GM19467 (cell line): ENCODE data around the gene GLT1D1.
"Not testable (repeated sequence)": the region's sequence is repeated elsewhere in the genome, so short reads cannot be mapped to it uniquely, and the experiment has no call there.

Experiments
- ATAC-seq: cut with Tn5 transposase; IDR thresholded peaks from one replicate; pipeline ENCODE4 v1.9.1; 2021; ENCODE audit warnings: mild to moderate bottlenecking, moderate library complexity; ENCODE audit not compliant: unreplicated experiment

Gene GLT1D1

GRCh38 chr12:128820253-128820652 is 33.0 kb upstream of the GLT1D1 start:
- no peak for ATAC-seq

- ATAC-seq: peak; percentile 64
These were observed 32.4 kb upstream of the GLT1D1 start for GRCh38 chr12:128820723-128821432.

- ATAC-seq: peak; percentile 5
These were observed 29.9 kb upstream of the GLT1D1 start for GRCh38 chr12:128823216-128823915.

GRCh38 chr12:128823916-128824839 is 29.1 kb upstream of the GLT1D1 start, which contains the start of gene SLC15A4:
SLC15A4 (minus strand) TSS chr12:128823958; CDS start chr12:128823943, 15 bp downstream.
- ATAC-seq: peak; percentile 84

DNA sequence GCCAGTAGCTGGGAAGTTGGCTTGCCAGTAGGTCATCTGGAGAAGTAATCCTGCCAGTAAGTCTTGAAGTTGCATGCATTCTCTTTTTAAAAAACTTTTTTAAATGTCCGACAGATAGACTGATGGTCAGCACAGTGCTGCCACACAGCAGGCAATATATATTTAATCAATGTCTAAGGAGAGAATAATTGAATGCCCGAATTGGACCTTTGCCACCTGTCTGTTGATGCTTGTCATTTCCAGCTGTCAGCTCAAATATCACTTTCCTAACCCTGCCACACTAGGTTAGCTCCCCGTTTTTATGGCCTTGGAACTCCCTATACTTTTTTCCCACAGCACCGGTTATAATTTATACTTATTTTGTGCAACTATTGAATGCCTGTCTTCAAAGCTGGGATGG is 27.4 kb upstream of the GLT1D1 start:
- ATAC-seq: no peak

DNA sequence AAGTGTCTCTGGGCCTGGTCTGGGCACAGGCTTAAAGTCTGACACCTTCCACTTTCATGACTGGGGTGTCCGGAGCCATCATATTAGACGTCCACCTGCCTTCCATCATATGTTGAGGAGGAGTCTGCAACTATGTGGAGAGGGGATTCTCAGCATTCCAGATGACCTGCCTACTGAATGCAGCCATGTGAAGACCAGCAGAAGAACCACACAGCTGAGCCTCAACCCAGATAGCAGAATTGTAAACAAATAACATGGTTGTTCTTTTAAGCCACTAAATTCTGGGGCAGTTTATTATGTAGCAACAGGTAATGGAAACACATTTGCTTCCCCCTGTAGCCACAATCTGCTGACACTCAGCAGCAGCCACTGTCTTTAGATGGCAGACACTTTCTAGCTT is 25.6 kb upstream of the GLT1D1 start:
- no peak for ATAC-seq

DNA sequence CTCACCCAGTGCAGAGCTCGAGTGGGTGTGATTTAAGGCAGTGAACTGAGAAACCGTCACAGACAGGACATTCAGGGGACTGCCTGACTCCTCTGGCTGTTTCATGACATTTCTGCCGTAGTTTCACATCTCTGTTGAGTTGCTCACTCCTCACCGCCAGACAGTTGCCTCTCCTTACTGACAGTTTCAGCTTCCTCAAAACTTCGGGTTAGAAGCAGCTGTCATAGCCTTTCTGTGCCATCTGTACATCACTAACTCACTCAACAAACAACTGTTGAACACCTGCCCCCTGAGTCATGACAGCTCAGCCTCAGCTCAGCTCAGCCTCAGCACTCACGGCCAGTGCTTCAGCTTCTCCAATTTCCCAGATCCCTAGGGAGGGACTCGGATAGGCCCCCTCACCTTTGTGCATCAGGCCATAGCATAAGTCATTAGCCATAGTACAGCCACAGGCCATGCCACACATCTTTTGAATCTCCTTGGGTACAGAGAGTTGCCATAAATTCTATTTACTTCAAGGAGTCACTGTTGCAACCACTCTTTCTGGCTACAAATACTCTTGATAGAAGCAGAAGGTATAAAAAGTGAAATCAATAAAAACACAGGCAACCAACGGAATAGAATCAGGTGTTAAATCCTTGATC is 23.3 kb upstream of the GLT1D1 start:
- peak; percentile 93 for ATAC-seq

GRCh38 chr12:128830505-128830893 is 22.8 kb upstream of the GLT1D1 start:
- peak; percentile 41 for ATAC-seq

GRCh38 chr12:128833418-128833817 is 19.9 kb upstream of the GLT1D1 start:
- ATAC-seq: no peak

- not testable (repeated sequence) for ATAC-seq
These were observed 13.4 kb upstream of the GLT1D1 start for GRCh38 chr12:128839885-128840284.

GRCh38 chr12:128840862-128841468 is 12.3 kb upstream of the GLT1D1 start:
- ATAC-seq: peak; percentile 76

GRCh38 chr12:128842579-128842978 is 10.7 kb upstream of the GLT1D1 start:
- ATAC-seq: no peak

GRCh38 chr12:128843538-128843937 is 9.7 kb upstream of the GLT1D1 start:
- ATAC-seq: no peak

GRCh38 chr12:128844031-128844635 is 9.1 kb upstream of the GLT1D1 start:
- ATAC-seq: no peak

DNA sequence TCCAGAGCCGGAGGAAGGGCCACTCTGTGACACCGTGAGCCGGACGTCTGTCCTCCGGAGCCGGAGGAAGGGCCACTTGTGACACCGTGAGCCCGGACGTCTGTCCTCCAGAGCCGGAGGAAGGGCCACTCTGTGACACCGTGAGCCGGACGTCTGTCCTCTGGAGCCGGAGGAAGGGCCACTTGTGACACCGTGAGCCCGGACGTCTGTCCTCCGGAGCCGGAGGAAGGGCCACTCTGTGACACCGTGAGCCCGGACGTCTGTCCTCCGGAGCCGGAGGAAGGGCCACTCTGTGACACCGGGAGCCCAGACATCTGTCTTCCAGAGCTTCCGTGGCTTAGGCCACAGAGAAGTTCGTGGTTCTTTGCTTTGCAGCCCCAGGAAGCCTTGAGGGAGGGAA is 6.6 kb upstream of the GLT1D1 start:
- ATAC-seq: not testable (repeated sequence)

- ATAC-seq: no peak
These were observed 4.9 kb upstream of the GLT1D1 start for GRCh38 chr12:128848371-128848770.

DNA sequence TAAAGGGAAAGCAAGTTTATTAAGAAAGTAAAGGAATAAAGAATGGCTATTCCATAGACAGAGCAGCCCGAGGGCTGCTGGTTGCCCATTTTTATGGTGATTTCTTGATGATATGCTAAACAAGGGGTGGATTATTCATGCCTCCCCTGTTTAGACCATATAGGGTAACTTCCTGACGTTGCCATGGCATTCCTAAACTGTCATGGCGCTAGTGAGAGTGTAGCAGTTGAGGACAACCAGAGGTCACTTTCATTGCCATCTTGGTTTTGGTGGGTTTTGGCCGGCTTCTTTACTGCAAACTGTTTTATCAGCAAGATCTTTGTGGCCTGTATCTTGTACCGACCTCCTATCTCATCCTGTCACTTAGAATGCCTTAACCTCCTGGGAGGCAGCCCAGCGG is 3.5 kb upstream of the GLT1D1 start:
- ATAC-seq: not testable (repeated sequence)

DNA sequence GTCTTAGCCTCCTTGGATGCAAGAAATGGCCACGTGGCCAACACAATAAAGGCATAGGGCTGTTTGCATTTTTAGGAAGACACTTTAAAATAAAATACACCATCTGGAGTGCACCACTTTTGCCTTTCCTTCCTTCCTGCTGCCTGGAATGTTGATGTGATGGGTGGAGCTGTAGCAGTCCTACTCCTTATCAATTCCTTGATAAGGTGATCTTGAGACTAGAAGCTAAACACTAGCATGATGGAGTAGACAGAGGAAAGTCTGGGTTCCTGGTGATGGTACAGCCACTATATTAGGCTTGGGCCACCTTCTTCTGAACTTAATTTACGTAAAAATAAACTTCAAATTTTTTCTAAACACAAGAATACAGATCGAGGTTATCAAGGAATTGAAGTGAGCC is 2.9 kb upstream of the GLT1D1 start:
- no peak for ATAC-seq

DNA sequence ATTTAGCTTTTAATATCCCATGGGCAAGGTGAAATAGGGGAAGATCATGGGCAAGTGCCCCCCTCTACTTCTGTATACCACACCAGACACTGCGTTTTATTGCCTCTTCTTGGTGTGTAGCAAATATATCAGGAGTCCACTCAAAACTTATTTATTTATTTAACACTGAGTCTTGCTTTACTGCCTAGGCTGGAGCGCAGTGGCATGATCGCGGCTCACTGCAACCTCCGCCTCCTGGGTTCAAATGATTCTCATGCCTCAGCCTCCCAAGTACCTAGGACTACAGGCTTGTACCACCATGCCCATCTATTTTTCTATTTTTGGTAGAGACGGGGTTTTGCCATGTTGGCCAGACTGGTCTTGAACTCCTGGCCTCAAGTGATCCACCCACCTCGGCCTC is 1.8 kb upstream of the GLT1D1 start:
- ATAC-seq: not testable (repeated sequence)
